OCI-LY7 (cell line): Measurements from ENCODE around the gene POR. TPM values are rescaled to one million over a fixed set of nuclear protein-coding genes. Genes with fewer than 3 reads are reported as not detected.

Experiments
- BruUV-seq: library from RNA; stranded (reverse); fragments of 400-500 nt; replicated peaks from 2 replicates; lab custom pipeline; 2021; lab: Mats Ljungman, UMichigan
- CTCF ChIA-PET: fragments of 300-600 bp; sonication (Branson Sonifier 250); formaldehyde crosslinking; loops from one replicate; lab custom pipeline; 2022; ENCODE audit warnings: antibody characterized with exemption; ENCODE audit not compliant: unreplicated experiment; lab: Charles Lee
- POLR2A ChIA-PET: fragments of 300-600 bp; sonication (Branson Sonifier 250); formaldehyde crosslinking; loops from one replicate; lab custom pipeline; 2022; ENCODE audit warnings: antibody characterized with exemption; lab: Charles Lee
- DNase-seq: peaks from one replicate; pipeline ENCODE4 v3.0.0-alpha.2; 2015; ENCODE audit warnings: low spot score
- H2AFZ ChIP-seq: fragments of 200-600 bp; sonication (generic), shearing (Covaris generic); 2 replicates; pipeline ENCODE4 v1.6.1; 2014; ENCODE audit warnings: mild to moderate bottlenecking, antibody characterized with exemption, low read length, moderate library complexity
- H3K27ac ChIP-seq: fragments of 200-600 bp; sonication (generic); 2 replicates; pipeline ENCODE4 v1.5.1; 2014; ENCODE audit warnings: mixed run types, low read depth, mild to moderate bottlenecking, moderate library complexity, low read length, inconsistent platforms; ENCODE audit not compliant: poor library complexity, severe bottlenecking
- H3K36me3 ChIP-seq: fragments of 200-600 bp; sonication (generic); 2 replicates; pipeline ENCODE4 v1.6.1; 2014; ENCODE audit warnings: mild to moderate bottlenecking, antibody characterized with exemption, low read length, moderate library complexity, mixed read lengths; ENCODE audit not compliant: insufficient read depth
- H3K4me1 ChIP-seq: fragments of 200-600 bp; sonication (generic); 2 replicates; pipeline ENCODE4 v1.5.1; 2014; ENCODE audit warnings: mild to moderate bottlenecking, low read length; ENCODE audit not compliant: insufficient read depth, poor library complexity, severe bottlenecking
- H3K4me2 ChIP-seq: fragments of 200-600 bp; sonication (generic); 2 replicates; pipeline ENCODE4 v1.6.1; 2014; ENCODE audit warnings: mild to moderate bottlenecking, low read length
- H3K4me3 ChIP-seq: fragments of 200-600 bp; sonication (generic); 2 replicates; pipeline ENCODE4 v1.5.1; 2014; ENCODE audit warnings: mild to moderate bottlenecking, low read depth, low read length; ENCODE audit not compliant: poor library complexity, severe bottlenecking
- H3K79me2 ChIP-seq: fragments of 200-600 bp; sonication (generic); 2 replicates; pipeline ENCODE4 v1.6.1; 2016; ENCODE audit warnings: low read depth, mild to moderate bottlenecking, low read length, moderate library complexity, mixed read lengths; ENCODE audit not compliant: insufficient read depth
- H3K9me2 ChIP-seq: fragments of 200-600 bp; sonication (generic); 2 replicates; pipeline ENCODE4 v1.6.1; 2016; ENCODE audit warnings: mild to moderate bottlenecking, low read length, mixed read lengths; ENCODE audit not compliant: insufficient read depth
- H3K9me3 ChIP-seq: fragments of 200-600 bp; sonication (generic); 2 replicates; pipeline ENCODE4 v1.6.1; 2014; ENCODE audit warnings: mild to moderate bottlenecking, mixed run types, low read length, mixed read lengths
- H4K20me1 ChIP-seq: fragments of 200-600 bp; sonication (generic); 2 replicates; pipeline ENCODE4 v1.6.1; 2014; ENCODE audit warnings: mild to moderate bottlenecking, antibody characterized with exemption, low read length, moderate library complexity, mixed read lengths; ENCODE audit not compliant: insufficient read depth
- EZH2phosphoT487 ChIP-seq: fragments of 200-600 bp; sonication (generic); IDR thresholded peaks from 2 replicates; pipeline ENCODE4 v1.6.1; 2018; ENCODE audit warnings: low read depth, borderline replicate concordance, mild to moderate bottlenecking, mixed run types, antibody characterized with exemption, low read length, moderate library complexity, mixed read lengths
- intact Hi-C: fragments of 100-400 bp; cut with micrococcal nuclease; formaldehyde crosslinking; loops from one replicate; pipeline ENCODE4 v1.10.0; 2022; ENCODE audit not compliant: unreplicated experiment
- total RNA-seq, 2 experiments: library from RNA; depleted of rRNA in 1 of 2; stranded (reverse); fragments of >200 nt in 1 of 2; shearing (Covaris generic) in 1 of 2; gene quantifications; 2 replicates each; pipeline ENCODE4 v1.2.3, GENCODE V29; 2014 to 2022
- TF ChIP-seq, protein P1 (sequence below): fragments of 200-600 bp; sonication (generic); conservative IDR thresholded peaks from 2 replicates; pipeline ENCODE4 v1.5.1; 2014; ENCODE audit warnings: mild to moderate bottlenecking, antibody characterized with exemption, low read length, moderate library complexity, mixed read lengths

POR gene
- total RNA-seq, 2 experiments from 2014 or later, result 41.5 to 45.2 TPM

DNA sequence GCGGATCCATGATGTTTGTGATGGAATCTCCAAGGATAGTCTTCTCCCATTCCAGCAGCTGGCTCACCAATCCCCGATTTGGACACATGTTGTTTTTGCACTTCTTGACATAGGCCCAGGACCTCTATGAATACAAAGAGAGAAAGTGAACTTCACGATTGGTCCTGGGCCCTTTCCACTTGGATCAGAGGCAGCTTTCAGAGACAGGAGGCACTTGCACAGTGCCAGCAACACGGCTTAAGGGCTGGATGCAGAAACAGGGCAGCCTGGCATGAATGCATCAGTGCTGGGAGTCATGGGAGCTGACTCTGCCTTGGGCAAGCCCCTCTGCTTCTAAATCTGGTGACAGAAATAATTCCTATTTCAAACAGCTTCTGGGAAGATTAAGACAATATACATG lies 81.5 kb downstream of the POR start:
- TF ChIP-seq, protein P1, sequence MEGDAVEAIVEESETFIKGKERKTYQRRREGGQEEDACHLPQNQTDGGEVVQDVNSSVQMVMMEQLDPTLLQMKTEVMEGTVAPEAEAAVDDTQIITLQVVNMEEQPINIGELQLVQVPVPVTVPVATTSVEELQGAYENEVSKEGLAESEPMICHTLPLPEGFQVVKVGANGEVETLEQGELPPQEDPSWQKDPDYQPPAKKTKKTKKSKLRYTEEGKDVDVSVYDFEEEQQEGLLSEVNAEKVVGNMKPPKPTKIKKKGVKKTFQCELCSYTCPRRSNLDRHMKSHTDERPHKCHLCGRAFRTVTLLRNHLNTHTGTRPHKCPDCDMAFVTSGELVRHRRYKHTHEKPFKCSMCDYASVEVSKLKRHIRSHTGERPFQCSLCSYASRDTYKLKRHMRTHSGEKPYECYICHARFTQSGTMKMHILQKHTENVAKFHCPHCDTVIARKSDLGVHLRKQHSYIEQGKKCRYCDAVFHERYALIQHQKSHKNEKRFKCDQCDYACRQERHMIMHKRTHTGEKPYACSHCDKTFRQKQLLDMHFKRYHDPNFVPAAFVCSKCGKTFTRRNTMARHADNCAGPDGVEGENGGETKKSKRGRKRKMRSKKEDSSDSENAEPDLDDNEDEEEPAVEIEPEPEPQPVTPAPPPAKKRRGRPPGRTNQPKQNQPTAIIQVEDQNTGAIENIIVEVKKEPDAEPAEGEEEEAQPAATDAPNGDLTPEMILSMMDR, result no peak
- TF ChIP-seq EZH2phosphoT487, result no peak
- Histone ChIP-seq H3K9me2 (no peaks in the 10 kb centered on the region), H3K4me1 (peaks cover 5% of the 10 kb centered on the region), H3K27ac (no peak overlapping the region), H3K9me3 (no peaks in the 10 kb centered on the region), H3K4me2 (no peak overlapping the region), H3K79me2 (no peaks in the 10 kb centered on the region), H2AFZ (no peak overlapping the region), H4K20me1 (no peaks in the 10 kb centered on the region), H3K36me3 (no peaks in the 10 kb centered on the region), H3K4me3 (no peak overlapping the region)
- CTCF ChIA-PET, result no interaction called here
- intact Hi-C loops, result no loop called here
- BruUV-seq, result no TSS peak
- no peak for DNase-seq
- POLR2A ChIA-PET, result interaction anchor here (2.1 kb wide), 1 partner anchor 31 kb away, joined by 4 read pairs; no protein-coding TSS in a partner anchor

DNA sequence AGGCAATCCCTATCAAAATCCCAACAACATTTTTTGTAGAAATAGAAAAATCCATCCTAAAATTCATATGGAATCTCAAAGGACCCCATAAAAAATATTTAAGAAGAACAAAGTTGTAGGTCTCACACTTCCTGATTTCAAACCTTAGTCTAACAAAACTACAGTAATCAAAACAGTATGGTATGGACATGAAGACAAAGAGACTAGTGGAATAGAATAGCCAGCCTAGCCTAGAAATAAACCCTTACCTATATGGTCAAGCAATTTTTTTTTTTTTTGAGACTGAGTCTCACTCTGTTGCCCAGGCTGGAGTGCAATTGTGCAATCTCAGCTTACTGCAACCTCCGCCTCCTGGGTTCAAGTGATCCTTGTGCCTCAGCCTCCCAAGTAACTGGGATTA lies 83.1 kb downstream of the POR start:
- Histone ChIP-seq H4K20me1 (no peaks in the 10 kb centered on the region), H3K27ac (no peak overlapping the region), H3K4me3 (no peak overlapping the region), H3K4me1 (peaks cover 5% of the 10 kb centered on the region), H3K9me3 (no peaks in the 10 kb centered on the region), H3K4me2 (no peak overlapping the region), H3K9me2 (no peaks in the 10 kb centered on the region), H3K36me3 (peaks cover 9% of the 10 kb centered on the region; the same call in 1 of the 2 replicates), H2AFZ (no peak overlapping the region), H3K79me2 (no peaks in the 10 kb centered on the region)
- no peak for TF ChIP-seq EZH2phosphoT487
- TF ChIP-seq, protein P1, result no peak
- CTCF ChIA-PET, result no interaction called here
- POLR2A ChIA-PET, result no interaction called here
- no peak for DNase-seq
- BruUV-seq, result no TSS peak
- intact Hi-C loops, result no loop called here

DNA sequence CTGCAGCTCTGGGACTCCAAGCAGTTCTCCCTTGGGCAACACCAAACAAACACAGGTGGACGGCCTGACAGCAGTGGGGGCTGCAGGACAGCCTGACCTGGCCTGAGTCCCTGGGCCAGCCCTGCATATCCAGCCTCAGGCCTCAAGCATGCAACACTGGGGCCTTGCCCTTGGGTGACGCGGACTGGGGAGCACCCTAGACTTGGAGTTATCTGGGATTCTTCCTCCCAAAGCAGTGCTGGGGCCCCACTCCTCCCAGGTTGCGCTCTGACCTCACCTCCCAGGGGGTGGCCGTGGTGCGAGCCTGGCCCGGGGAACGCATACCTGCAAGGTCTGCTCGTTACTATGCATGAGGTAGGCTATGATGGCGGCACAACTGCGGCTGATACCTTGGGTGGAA lies 85.6 kb downstream of the POR start:
- CTCF ChIA-PET, result no interaction called here
- intact Hi-C loops, result no loop called here
- BruUV-seq, result no TSS peak
- DNase-seq, result no peak
- Histone ChIP-seq H3K36me3 (peaks cover 21% of the 10 kb centered on the region), H3K4me3 (no peak overlapping the region), H3K4me1 (no peaks in the 10 kb centered on the region), H4K20me1 (no peaks in the 10 kb centered on the region), H3K27ac (no peak overlapping the region), H3K9me2 (no peaks in the 10 kb centered on the region), H2AFZ (no peak overlapping the region), H3K4me2 (no peak overlapping the region), H3K9me3 (no peaks in the 10 kb centered on the region), H3K79me2 (no peaks in the 10 kb centered on the region)
- TF ChIP-seq EZH2phosphoT487, result no peak
- TF ChIP-seq, protein P1, result no peak
- POLR2A ChIA-PET, result no interaction called here
